ENCODE results near the gene NFKB1. TPM values are rescaled to one million over a fixed set of nuclear protein-coding genes. Genes with fewer than 3 reads are reported as not detected.

Gene NFKB1
- polyA plus RNA-seq, 4 donors, result 24.7 to 30.8 (median 29.3) TPM

GRCh38 chr4:102493794-102494193, 7.4 kb upstream of the NFKB1 start:
- no peak for DNase-seq (ENCODE audit: low read depth in 4 of 4, low spot score in 3 of 4)

- DNase-seq (ENCODE audit: low read depth in 4 of 4, low spot score in 3 of 4), result no peak
Observed at GRCh38 chr4:102494603-102495002, 6.6 kb upstream of the NFKB1 start.

GRCh38 chr4:102497986-102498385, 3.2 kb upstream of the NFKB1 start:
- DNase-seq (ENCODE audit: low read depth in 4 of 4, low spot score in 3 of 4), result no peak

GRCh38 chr4:102500352-102500695, 835 bp upstream of the NFKB1 start:
- no peak for DNase-seq (ENCODE audit: low read depth in 4 of 4, low spot score in 3 of 4)

- peak in 1 of 4 donors; percentile 19 for DNase-seq (ENCODE audit: low read depth in 4 of 4, low spot score in 3 of 4)
Observed at GRCh38 chr4:102501447-102501696, 213 bp downstream of the NFKB1 start.

GRCh38 chr4:102502543-102502818, 1.3 kb downstream of the NFKB1 start:
- no peak for DNase-seq (ENCODE audit: low read depth in 4 of 4, low spot score in 3 of 4)

- DNase-seq (ENCODE audit: low read depth in 4 of 4, low spot score in 3 of 4), result peak in 1 of 4 donors; percentile 23
Observed at GRCh38 chr4:102503301-102503746, 2.2 kb downstream of the NFKB1 start.

- DNase-seq (ENCODE audit: low read depth in 4 of 4, low spot score in 3 of 4), result no peak
Observed at GRCh38 chr4:102503831-102504786, 3.0 kb downstream of the NFKB1 start.

GRCh38 chr4:102504941-102505340, 3.8 kb downstream of the NFKB1 start:
- no peak for DNase-seq (ENCODE audit: low read depth in 4 of 4, low spot score in 3 of 4)

GRCh38 chr4:102505708-102506107, 4.5 kb downstream of the NFKB1 start:
- DNase-seq (ENCODE audit: low read depth in 4 of 4, low spot score in 3 of 4), result no peak

- DNase-seq (ENCODE audit: low read depth in 4 of 4, low spot score in 3 of 4), result no peak
Observed at GRCh38 chr4:102506523-102506922, 5.4 kb downstream of the NFKB1 start.

GRCh38 chr4:102511830-102512605, 10.9 kb downstream of the NFKB1 start:
- DNase-seq (ENCODE audit: low read depth in 4 of 4, low spot score in 3 of 4), result no peak

- DNase-seq (ENCODE audit: low read depth in 4 of 4, low spot score in 3 of 4), result no peak
Observed at GRCh38 chr4:102514298-102514964, 13.3 kb downstream of the NFKB1 start.

GRCh38 chr4:102517753-102518152, 16.6 kb downstream of the NFKB1 start:
- DNase-seq (ENCODE audit: low read depth in 4 of 4, low spot score in 3 of 4), result no peak

GRCh38 chr4:102518703-102519131, 17.6 kb downstream of the NFKB1 start:
- no peak for DNase-seq (ENCODE audit: low read depth in 4 of 4, low spot score in 3 of 4)

- no peak for DNase-seq (ENCODE audit: low read depth in 4 of 4, low spot score in 3 of 4)
Observed at GRCh38 chr4:102519925-102520324, 18.8 kb downstream of the NFKB1 start.

- no peak for DNase-seq (ENCODE audit: low read depth in 4 of 4, low spot score in 3 of 4)
Observed at GRCh38 chr4:102521570-102521969, 20.4 kb downstream of the NFKB1 start.

GRCh38 chr4:102522031-102522440, 20.9 kb downstream of the NFKB1 start:
- DNase-seq (ENCODE audit: low read depth in 4 of 4, low spot score in 3 of 4), result no peak

GRCh38 chr4:102524691-102525090, 23.5 kb downstream of the NFKB1 start:
- no peak for DNase-seq (ENCODE audit: low read depth in 4 of 4, low spot score in 3 of 4)

GRCh38 chr4:102525097-102525496, 23.9 kb downstream of the NFKB1 start:
- DNase-seq (ENCODE audit: low read depth in 4 of 4, low spot score in 3 of 4), result no peak

GRCh38 chr4:102525504-102525903, 24.3 kb downstream of the NFKB1 start:
- no peak for DNase-seq (ENCODE audit: low read depth in 4 of 4, low spot score in 3 of 4)

- DNase-seq (ENCODE audit: low read depth in 4 of 4, low spot score in 3 of 4), result no peak
Observed at GRCh38 chr4:102526532-102526931, 25.4 kb downstream of the NFKB1 start.
